ENCODE results near the gene TOB1.

GRCh38 chr17:50815400-50815799 lies 50.8 kb downstream of the TOB1 start:
- TF ChIP-seq POLR2A (IDR thresholded peaks at IDR 0.05) = no peak
- TF ChIP-seq CTCF (IDR thresholded peaks at IDR 0.05 in 8 of 11, conservative IDR thresholded peaks at IDR 0.05 in 3 of 11) = no peak

Data from spleen (tissue), 7 donors.